ENCODE data around the gene SRPK3. TPM values are rescaled to one million over a fixed set of nuclear protein-coding genes. Genes with fewer than 3 reads are reported as not detected.
A peak's percentile ranks its signal among the peaks of the same experiment; 100 is the strongest.

Gene SRPK3
- polyA plus RNA-seq, 3 donors: 0.01 TPM; not detected in 2

DNA sequence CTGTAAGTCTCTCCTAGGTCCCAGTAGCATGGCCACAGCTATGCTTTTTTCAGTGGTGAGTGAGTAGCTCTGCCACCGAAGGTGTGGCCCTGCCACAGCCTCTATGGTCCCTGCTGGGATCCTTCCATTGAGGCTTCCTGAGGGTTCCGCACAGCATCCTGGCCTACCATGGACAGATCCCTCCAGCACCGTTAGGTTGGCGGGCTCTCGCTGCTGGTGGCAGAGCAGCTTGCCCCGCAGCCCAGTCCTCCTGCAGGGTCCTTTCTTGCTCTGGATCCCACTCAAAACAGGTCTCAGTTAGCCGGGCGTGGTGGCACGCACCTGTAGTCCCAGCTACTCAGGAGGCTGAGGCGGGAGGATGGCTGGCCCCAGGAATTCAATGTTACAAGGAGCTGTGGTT is 51.9 kb downstream of the SRPK3 start:
- Mint-ChIP-seq H3K36me3 (no peaks in the 10 kb centered on the region), H3K4me3 (peak overlapping the region in 1 of 2 donors; percentile 49)
- TF ChIP-seq, protein P1, sequence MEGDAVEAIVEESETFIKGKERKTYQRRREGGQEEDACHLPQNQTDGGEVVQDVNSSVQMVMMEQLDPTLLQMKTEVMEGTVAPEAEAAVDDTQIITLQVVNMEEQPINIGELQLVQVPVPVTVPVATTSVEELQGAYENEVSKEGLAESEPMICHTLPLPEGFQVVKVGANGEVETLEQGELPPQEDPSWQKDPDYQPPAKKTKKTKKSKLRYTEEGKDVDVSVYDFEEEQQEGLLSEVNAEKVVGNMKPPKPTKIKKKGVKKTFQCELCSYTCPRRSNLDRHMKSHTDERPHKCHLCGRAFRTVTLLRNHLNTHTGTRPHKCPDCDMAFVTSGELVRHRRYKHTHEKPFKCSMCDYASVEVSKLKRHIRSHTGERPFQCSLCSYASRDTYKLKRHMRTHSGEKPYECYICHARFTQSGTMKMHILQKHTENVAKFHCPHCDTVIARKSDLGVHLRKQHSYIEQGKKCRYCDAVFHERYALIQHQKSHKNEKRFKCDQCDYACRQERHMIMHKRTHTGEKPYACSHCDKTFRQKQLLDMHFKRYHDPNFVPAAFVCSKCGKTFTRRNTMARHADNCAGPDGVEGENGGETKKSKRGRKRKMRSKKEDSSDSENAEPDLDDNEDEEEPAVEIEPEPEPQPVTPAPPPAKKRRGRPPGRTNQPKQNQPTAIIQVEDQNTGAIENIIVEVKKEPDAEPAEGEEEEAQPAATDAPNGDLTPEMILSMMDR (IDR thresholded peaks at IDR 0.05): no peak

More for the DNA sequence above, 51.9 kb downstream of the SRPK3 start:
- H3K4me1 ChIP-seq (ENCODE audit: control insufficient read depth in 1 of 2, insufficient read depth in 2 of 2, low read length in 2 of 2): no peaks in the 10 kb centered on the region
- Mint-ChIP-seq H3K4me1 (no peaks in the 10 kb centered on the region), H3K27ac (no peak overlapping the region), H3K27me3 (ENCODE audit: low read depth in 3 of 3) (peaks cover 38 to 56% (median 54%) of the 10 kb centered on the region in 3 donors), H3K9me3 (peaks cover 0 to 28% (median 19%) of the 10 kb centered on the region in 7 donors)
- no peak overlapping the region for H3K27ac ChIP-seq (ENCODE audit: low read depth in 1 of 2, low read length in 2 of 2)
- 94% methylated on average over 7 of the region's 10 CpGs for WGBS (ENCODE audit: insufficient coverage)
- intact Hi-C loops (cut with micrococcal nuclease): no loop called here
- peaks cover 0 to 21% of the 10 kb centered on the region in 2 donors for H3K9me3 ChIP-seq (replicated peaks in 1 of 2; ENCODE audit: control insufficient read depth in 1 of 2, insufficient read depth in 1 of 2, low read length in 2 of 2)
- no peaks in the 10 kb centered on the region for H3K79me2 ChIP-seq (ENCODE audit: insufficient read depth, low read length)
- no peak for DNase-seq
- no peak overlapping the region for H3K4me2 ChIP-seq (replicated peaks; ENCODE audit: extremely low read depth, low read length, poor library complexity, severe bottlenecking)
- H3K27me3 ChIP-seq (ENCODE audit: control insufficient read depth in 2 of 2, insufficient read depth in 2 of 2, low read length in 2 of 2): peaks cover 30 to 50% of the 10 kb centered on the region in 2 donors
- H3K36me3 ChIP-seq (replicated peaks in 1 of 2; ENCODE audit: control insufficient read depth in 1 of 2, insufficient read depth in 2 of 2, low read length in 2 of 2): no peaks in the 10 kb centered on the region
- no peak overlapping the region for H2AFZ ChIP-seq (ENCODE audit: insufficient read depth, low read depth, low read length, poor library complexity, severe bottlenecking)
- H4K20me1 ChIP-seq (ENCODE audit: insufficient read depth, low read length): no peaks in the 10 kb centered on the region
- H3K4me3 ChIP-seq (replicated peaks in 1 of 3; ENCODE audit: low read depth in 2 of 3, low read length in 3 of 3): no peak overlapping the region
- H3K9ac ChIP-seq (ENCODE audit: insufficient read depth, low read length, poor library complexity, severe bottlenecking): no peak overlapping the region

Other genes starting within 250 kb of the SRPK3 start
- gene CCNQ, start 181.9 kb upstream of the SRPK3 start, polyA plus RNA-seq: 10 to 100 TPM; 21.8 to 35.6 (median 29.3) TPM
- not detected for gene DUSP9, start 133.8 kb upstream of the SRPK3 start, polyA plus RNA-seq
- not detected for gene PNCK, start 107.2 kb upstream of the SRPK3 start, polyA plus RNA-seq
- 1 to 10 TPM in 1 of 3 donors, under 1 TPM in 2; 0.23 to 5.6 (median 0.85) TPM for gene SLC6A8, start 93.1 kb upstream of the SRPK3 start, polyA plus RNA-seq
- gene BCAP31, start 56.7 kb upstream of the SRPK3 start, polyA plus RNA-seq: 100 to 1,000 TPM; 139 to 294 (median 288) TPM
- 10 to 100 TPM in 1 of 3 donors, 1 to 10 TPM in 2; 5.6 to 22.5 (median 5.8) TPM for gene ABCD1, start 56.2 kb upstream of the SRPK3 start, polyA plus RNA-seq
- not detected for gene PLXNB3, start 16.8 kb upstream of the SRPK3 start, polyA plus RNA-seq
- 100 to 1,000 TPM; 115 to 201 (median 130) TPM for gene IDH3G, start 13.3 kb downstream of the SRPK3 start, polyA plus RNA-seq
- 100 to 1,000 TPM; 201 to 419 (median 362) TPM for gene SSR4, start 13.6 kb downstream of the SRPK3 start, polyA plus RNA-seq
- gene PDZD4, start 49.5 kb downstream of the SRPK3 start, polyA plus RNA-seq: under 1 TPM in 1 of 3 donors, not detected in 2; 0.11 TPM
- under 1 TPM in 1 of 3 donors, not detected in 2; 0.55 TPM for gene L1CAM, start 105.1 kb downstream of the SRPK3 start, polyA plus RNA-seq
- under 1 TPM in 2 of 3 donors, not detected in 1; 0.14 to 0.27 TPM for gene AVPR2, start 123.6 kb downstream of the SRPK3 start, polyA plus RNA-seq
- gene ARHGAP4, start 145.2 kb downstream of the SRPK3 start, polyA plus RNA-seq: 100 to 1,000 TPM in 1 of 3 donors, 10 to 100 TPM in 2; 51.5 to 508 (median 64.4) TPM
- 100 to 1,000 TPM in 1 of 3 donors, 10 to 100 TPM in 2; 46.7 to 109 (median 47.9) TPM for gene NAA10, start 154.0 kb downstream of the SRPK3 start, polyA plus RNA-seq
- 100 to 1,000 TPM in 1 of 3 donors, 1 to 10 TPM in 2; 2.7 to 125 (median 3.8) TPM for gene RENBP, start 163.6 kb downstream of the SRPK3 start, polyA plus RNA-seq
- 10 to 100 TPM in 1 of 3 donors, 1 to 10 TPM in 2; 1.9 to 21.8 (median 3.8) TPM for gene HCFC1, start 190.8 kb downstream of the SRPK3 start, polyA plus RNA-seq
- 10 to 100 TPM in 1 of 3 donors, 1 to 10 TPM in 2; 2.8 to 10.3 (median 4.9) TPM for gene TMEM187, start 191.7 kb downstream of the SRPK3 start, polyA plus RNA-seq
- 100 to 1,000 TPM in 1 of 3 donors, 10 to 100 TPM in 2; 47.8 to 109 (median 49.5) TPM for gene IRAK1, start 238.9 kb downstream of the SRPK3 start, polyA plus RNA-seq

Data from CD14-positive monocyte (primary cell).